Caco-2 (cell line): ENCODE data around the gene SLC12A9. TPM values are rescaled to one million over a fixed set of nuclear protein-coding genes. Genes with fewer than 3 reads are reported as not detected.

Experiments
- BruUV-seq: library from RNA; stranded (reverse); fragments of 400-500 nt; replicated peaks from 2 replicates; lab custom pipeline; 2021; lab: Mats Ljungman, UMichigan
- CTCF ChIA-PET: fragments of 300-600 bp; sonication (Branson Sonifier 250); formaldehyde crosslinking; loops from one replicate; lab custom pipeline; 2022; ENCODE audit warnings: antibody characterized with exemption; lab: Charles Lee
- POLR2A ChIA-PET: fragments of 300-600 bp; sonication (Branson Sonifier 250); formaldehyde crosslinking; loops from one replicate; lab custom pipeline; 2022; ENCODE audit warnings: antibody characterized with exemption; lab: Charles Lee
- DNase-seq, 2 experiments: peaks; one replicate each; pipeline versions ENCODE4 v3.0.0 to v3.0.0-alpha.2; 2020 to 2022
- H3K27me3 ChIP-seq: replicated peaks from 2 replicates; pipeline ENCODE4 v1.6.0; 2011; ENCODE audit warnings: low read length; ENCODE audit not compliant: control insufficient read depth, insufficient read depth
- H3K36me3 ChIP-seq: 2 replicates; pipeline ENCODE4 v1.5.1; 2011; ENCODE audit warnings: low read length; ENCODE audit not compliant: control insufficient read depth, insufficient read depth
- H3K4me1 ChIP-seq: fragments of 250-450 bp; sonication (Bioruptor Pico); 2 replicates; pipeline ENCODE4 v1.5.1; 2020; ENCODE audit warnings: mild to moderate bottlenecking
- H3K4me3 ChIP-seq: 2 replicates; pipeline ENCODE4 v1.5.1; 2011; ENCODE audit warnings: low read depth, mild to moderate bottlenecking, control low read depth, low read length
- H3K9me3 ChIP-seq: fragments of 250-450 bp; sonication (Bioruptor Pico); 2 replicates; pipeline ENCODE4 v1.5.1; 2020; ENCODE audit warnings: mild to moderate bottlenecking, moderate library complexity
- H3K27ac Mint-ChIP-seq: one replicate; pipeline ENCODE4 v1.8.0; 2022; ENCODE audit warnings: mixed read lengths; ENCODE audit not compliant: unreplicated experiment
- H3K27me3 Mint-ChIP-seq: one replicate; pipeline ENCODE4 v1.8.0; 2022; ENCODE audit warnings: mixed read lengths; ENCODE audit not compliant: insufficient read depth, unreplicated experiment
- H3K36me3 Mint-ChIP-seq: one replicate; pipeline ENCODE4 v1.8.0; 2022; ENCODE audit warnings: mild to moderate bottlenecking, mixed read lengths; ENCODE audit not compliant: insufficient read depth, unreplicated experiment
- H3K4me1 Mint-ChIP-seq: one replicate; pipeline ENCODE4 v1.8.0; 2022; ENCODE audit warnings: low read depth, mixed read lengths; ENCODE audit not compliant: unreplicated experiment
- H3K4me3 Mint-ChIP-seq: one replicate; pipeline ENCODE4 v1.8.0; 2022; ENCODE audit warnings: mild to moderate bottlenecking, moderate library complexity, mixed read lengths; ENCODE audit not compliant: unreplicated experiment
- H3K9me3 Mint-ChIP-seq: one replicate; pipeline ENCODE4 v1.8.0; 2022; ENCODE audit warnings: mixed read lengths; ENCODE audit not compliant: unreplicated experiment
- intact Hi-C: fragments of 100-400 bp; cut with micrococcal nuclease; formaldehyde crosslinking; loops from one replicate; pipeline ENCODE4 v1.10.0; 2022; ENCODE audit not compliant: unreplicated experiment
- total RNA-seq: library from RNA; stranded (reverse); gene quantifications from 2 replicates; pipeline ENCODE4 v1.2.3, GENCODE V29; 2022
- TF ChIP-seq, protein P1 (sequence below), 2 experiments: fragments of 200-600 bp in 1 of 2; IDR thresholded peaks; 1 replicate in 1 of 2; 2 replicates in 1 of 2; pipeline versions ENCODE4 v1.5.1 to v1.8.0; 2011 to 2022; ENCODE audit warnings: antibody characterized with exemption in 1 of 2, control low read depth in 1 of 2, inconsistent platforms in 1 of 2, low read depth in 1 of 2, low read length in 1 of 2, mild to moderate bottlenecking in 1 of 2, moderate library complexity in 1 of 2; ENCODE audit not compliant: insufficient read depth in 1 of 2, severe bottlenecking in 1 of 2, unreplicated experiment in 1 of 2

Gene SLC12A9
- total RNA-seq, 1 experiment from 2014 or later, result 60.7 TPM

DNA sequence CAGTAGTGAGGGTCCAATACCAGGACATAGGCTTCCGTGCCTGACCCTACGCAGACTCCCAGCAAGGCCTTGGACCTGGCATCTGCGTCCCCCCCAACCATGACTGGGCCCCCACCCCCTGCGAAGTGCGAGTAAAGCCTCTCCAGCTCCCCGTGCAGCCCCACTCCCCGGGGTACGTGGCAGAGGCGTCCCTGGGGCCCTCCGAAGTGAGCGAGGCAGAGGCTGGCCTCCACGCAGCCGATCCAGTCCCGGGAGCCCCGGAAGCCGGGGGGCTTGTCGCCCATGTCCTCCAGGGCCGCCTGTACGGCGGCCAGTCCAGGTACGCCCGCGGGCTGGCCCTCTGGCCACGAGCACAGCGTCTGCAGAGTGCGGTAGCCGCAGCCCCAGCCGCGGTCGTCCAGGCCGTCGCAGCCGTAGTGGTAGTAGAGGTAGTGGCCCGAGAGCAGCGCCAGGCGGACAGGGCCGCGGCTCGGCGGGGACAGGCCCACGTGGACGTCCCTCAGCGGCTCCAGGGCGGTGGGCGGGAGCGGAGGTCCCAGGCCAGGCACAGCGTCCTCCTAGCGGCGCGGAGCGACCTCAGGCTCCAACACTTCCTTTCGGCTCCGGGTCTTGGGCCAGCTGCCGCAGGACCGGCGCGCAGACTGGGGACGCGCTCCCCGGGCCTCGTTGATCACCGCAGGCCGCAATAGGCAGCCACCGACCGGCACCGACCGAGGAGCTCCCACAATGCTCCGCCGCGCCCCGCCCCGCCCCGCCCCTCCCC lies 36.7 kb downstream of the SLC12A9 start, which contains the start of gene UFSP1:
TSS of gene UFSP1 (minus strand) at position 728 of the 763 bp plus-strand sequence. CDS start at position 284, 444 bp downstream.
- Mint-ChIP-seq H3K9me3 (no peaks in the 10 kb centered on the region), H3K36me3 (peaks cover 63% of the 10 kb centered on the region), H3K4me1 (peaks cover 55% of the 10 kb centered on the region), H3K27ac (peak within 1 kb of the TSS; percentile 87), H3K4me3 (peak within 1 kb of the TSS; percentile 88), H3K27me3 (no peaks in the 10 kb centered on the region)
- intact Hi-C loops, result loop anchor here (1.0 kb wide), 2 partner anchors 14 to 37 kb away; partner anchors contain the start of genes SLC12A9 and SRRT
- Histone ChIP-seq H3K9me3 (no peaks in the 10 kb centered on the region), H3K4me3 (peak within 1 kb of the TSS; percentile 67), H3K4me1 (peaks cover 23% of the 10 kb centered on the region), H3K36me3 (peaks cover 5% of the 10 kb centered on the region), H3K27me3 (no peaks in the 10 kb centered on the region)
- TF ChIP-seq, protein P1, sequence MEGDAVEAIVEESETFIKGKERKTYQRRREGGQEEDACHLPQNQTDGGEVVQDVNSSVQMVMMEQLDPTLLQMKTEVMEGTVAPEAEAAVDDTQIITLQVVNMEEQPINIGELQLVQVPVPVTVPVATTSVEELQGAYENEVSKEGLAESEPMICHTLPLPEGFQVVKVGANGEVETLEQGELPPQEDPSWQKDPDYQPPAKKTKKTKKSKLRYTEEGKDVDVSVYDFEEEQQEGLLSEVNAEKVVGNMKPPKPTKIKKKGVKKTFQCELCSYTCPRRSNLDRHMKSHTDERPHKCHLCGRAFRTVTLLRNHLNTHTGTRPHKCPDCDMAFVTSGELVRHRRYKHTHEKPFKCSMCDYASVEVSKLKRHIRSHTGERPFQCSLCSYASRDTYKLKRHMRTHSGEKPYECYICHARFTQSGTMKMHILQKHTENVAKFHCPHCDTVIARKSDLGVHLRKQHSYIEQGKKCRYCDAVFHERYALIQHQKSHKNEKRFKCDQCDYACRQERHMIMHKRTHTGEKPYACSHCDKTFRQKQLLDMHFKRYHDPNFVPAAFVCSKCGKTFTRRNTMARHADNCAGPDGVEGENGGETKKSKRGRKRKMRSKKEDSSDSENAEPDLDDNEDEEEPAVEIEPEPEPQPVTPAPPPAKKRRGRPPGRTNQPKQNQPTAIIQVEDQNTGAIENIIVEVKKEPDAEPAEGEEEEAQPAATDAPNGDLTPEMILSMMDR (IDR thresholded peaks at IDR 0.05; ENCODE audit: insufficient read depth in 1 of 2, low read depth in 1 of 2, low read length in 1 of 2, severe bottlenecking in 1 of 2, unreplicated experiment in 1 of 2), result no peak
- POLR2A ChIA-PET, result interaction anchor here (0.5 to 2.4 kb wide), 16 partner anchors 11 to 328 kb away, joined by 3 to 76 read pairs (median 5); partner anchors contain the start of genes EPHB4, FBXO24, PLOD3 and POP7
- DNase-seq, result peak in 1 of 2 experiments; percentile 43
- BruUV-seq, result no TSS peak
- CTCF ChIA-PET, result interaction anchor here (0.5 to 1.4 kb wide), 19 partner anchors 14 to 775 kb away, joined by 3 to 22 read pairs (median 5); partner anchors contain the start of genes EPHB4, FBXO24, LRCH4 and POP7

DNA sequence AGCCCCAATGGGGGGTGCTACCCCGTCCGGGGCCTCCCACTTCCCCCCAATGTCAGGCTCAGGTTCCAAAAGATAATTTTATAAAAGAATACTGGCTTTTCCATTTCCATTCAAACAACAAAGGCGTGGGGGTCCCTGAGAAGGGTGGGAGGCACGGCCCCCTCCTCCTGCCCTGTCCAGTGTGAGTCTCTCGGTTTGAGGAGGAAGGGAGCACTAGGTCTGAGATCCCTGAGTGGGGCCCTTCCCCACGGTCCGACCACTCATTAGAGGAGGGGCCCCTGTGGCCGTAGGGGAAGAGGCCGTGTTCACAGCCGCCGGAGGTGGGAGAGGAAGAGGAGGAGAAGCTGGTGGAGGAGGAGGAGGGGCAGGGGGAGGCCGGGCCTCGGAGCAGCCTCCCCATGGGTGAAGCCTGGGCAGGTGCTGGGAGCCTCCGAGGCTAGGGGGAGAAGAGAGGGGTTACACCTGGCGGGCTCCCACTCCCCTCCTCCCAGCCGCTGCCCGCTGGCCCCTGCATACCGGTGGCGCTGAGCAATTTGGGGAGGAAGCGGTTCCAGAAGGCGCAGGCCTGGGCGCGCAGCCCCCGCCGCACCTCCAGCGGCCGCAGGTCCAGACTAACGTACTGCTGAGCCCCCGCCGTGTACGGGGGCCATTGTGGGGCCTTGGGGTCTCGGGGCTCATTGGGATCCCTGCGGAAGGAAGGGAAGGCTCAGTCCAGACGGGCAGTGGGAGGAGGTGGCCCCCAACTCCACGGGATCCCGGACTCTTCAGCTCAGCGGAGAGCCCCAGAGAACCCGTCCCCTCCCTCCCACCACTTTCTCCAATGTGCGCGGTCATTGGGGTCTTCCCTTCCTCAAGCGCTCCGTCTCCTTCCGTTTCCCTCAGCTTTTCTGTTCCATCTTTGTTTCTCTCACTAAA lies 38.4 kb downstream of the SLC12A9 start:
- Mint-ChIP-seq H3K4me1 (peaks cover 45% of the 10 kb centered on the region), H3K36me3 (peaks cover 49% of the 10 kb centered on the region), H3K27ac (peak overlapping the region; percentile 87), H3K27me3 (no peaks in the 10 kb centered on the region), H3K4me3 (peak overlapping the region; percentile 88), H3K9me3 (no peaks in the 10 kb centered on the region)
- ChIA-PET CTCF (interaction anchor here (0.6 to 1.4 kb wide), 6 partner anchors 38 to 461 kb away, joined by 4 to 8 read pairs (median 6); partner anchors contain the start of gene SLC12A9), POLR2A (interaction anchor here (0.6 to 2.4 kb wide), 6 partner anchors 16 to 694 kb away, joined by 3 to 76 read pairs (median 9); partner anchors contain the start of genes POP7, SRRT and TRIM56)
- DNase-seq, result no peak
- Histone ChIP-seq H3K4me3 (peak overlapping the region; percentile 67), H3K4me1 (peaks cover 26% of the 10 kb centered on the region), H3K27me3 (no peaks in the 10 kb centered on the region), H3K36me3 (peaks cover 2% of the 10 kb centered on the region), H3K9me3 (no peaks in the 10 kb centered on the region)
- no TSS peak for BruUV-seq
- TF ChIP-seq, protein P1 (IDR thresholded peaks at IDR 0.05; ENCODE audit: insufficient read depth in 1 of 2, low read depth in 1 of 2, low read length in 1 of 2, severe bottlenecking in 1 of 2, unreplicated experiment in 1 of 2), result no peak
- intact Hi-C loops, result no loop called here
